ENCODE measurements around the gene ABCC1. TPM values are rescaled to one million over a fixed set of nuclear protein-coding genes. Genes with fewer than 3 reads are reported as not detected.

The ABCC1 gene
- total and polyA plus RNA-seq, 2 donors = 11.6 to 18.1 TPM

GRCh38 chr16:16015849-16016248 is 66.4 kb downstream of the ABCC1 start:
- H3K27ac ChIP-seq (ENCODE audit: low read depth in 1 of 2, low read length in 1 of 2) = no peak overlapping the region
- H3K9me3 ChIP-seq (ENCODE audit: control insufficient read depth in 2 of 2, insufficient read depth in 1 of 2, low read length in 1 of 2) = no peaks in the 10 kb centered on the region
- no peaks in the 10 kb centered on the region for H3K4me1 ChIP-seq (ENCODE audit: control insufficient read depth in 2 of 2, insufficient read depth in 2 of 2, low read length in 2 of 2)
- H3K4me3 ChIP-seq (ENCODE audit: low read length in 2 of 2) = no peak overlapping the region
- WGBS = 76% methylated on average over 8 of the region's 8 CpGs
- H3K36me3 ChIP-seq (ENCODE audit: control insufficient read depth in 2 of 2, insufficient read depth in 2 of 2, low read length in 1 of 2) = peaks cover 42 to 69% of the 10 kb centered on the region in 2 donors
- no peak for DNase-seq (ENCODE audit: low read depth in 6 of 9, low spot score in 9 of 9)
- H3K27me3 ChIP-seq (ENCODE audit: control insufficient read depth in 2 of 2, insufficient read depth in 1 of 2, low read length in 1 of 2) = no peaks in the 10 kb centered on the region

- WGBS = 97% methylated on average over 11 of the region's 11 CpGs
- H3K4me1 ChIP-seq (ENCODE audit: control insufficient read depth in 2 of 2, insufficient read depth in 2 of 2, low read length in 2 of 2) = no peaks in the 10 kb centered on the region
- H3K36me3 ChIP-seq (ENCODE audit: control insufficient read depth in 2 of 2, insufficient read depth in 2 of 2, low read length in 1 of 2) = peaks cover 45 to 66% of the 10 kb centered on the region in 2 donors
- no peaks in the 10 kb centered on the region for H3K27me3 ChIP-seq (ENCODE audit: control insufficient read depth in 2 of 2, insufficient read depth in 1 of 2, low read length in 1 of 2)
- no peak overlapping the region for H3K27ac ChIP-seq (ENCODE audit: low read depth in 1 of 2, low read length in 1 of 2)
- no peaks in the 10 kb centered on the region for H3K9me3 ChIP-seq (ENCODE audit: control insufficient read depth in 2 of 2, insufficient read depth in 1 of 2, low read length in 1 of 2)
- DNase-seq (ENCODE audit: low read depth in 6 of 9, low spot score in 9 of 9) = no peak
- no peak overlapping the region for H3K4me3 ChIP-seq (ENCODE audit: low read length in 2 of 2)
Observed at GRCh38 chr16:16016388-16016964, 67.1 kb downstream of the ABCC1 start.

- DNase-seq (ENCODE audit: low read depth in 6 of 9, low spot score in 9 of 9) = no peak
- peaks cover 47 to 66% of the 10 kb centered on the region in 2 donors for H3K36me3 ChIP-seq (ENCODE audit: control insufficient read depth in 2 of 2, insufficient read depth in 2 of 2, low read length in 1 of 2)
- 97% methylated on average over 3 of the region's 3 CpGs for WGBS
- H3K27me3 ChIP-seq (ENCODE audit: control insufficient read depth in 2 of 2, insufficient read depth in 1 of 2, low read length in 1 of 2) = no peaks in the 10 kb centered on the region
- H3K27ac ChIP-seq (ENCODE audit: low read depth in 1 of 2, low read length in 1 of 2) = no peak overlapping the region
- H3K9me3 ChIP-seq (ENCODE audit: control insufficient read depth in 2 of 2, insufficient read depth in 1 of 2, low read length in 1 of 2) = no peaks in the 10 kb centered on the region
- peaks cover 0 to 8% of the 10 kb centered on the region in 2 donors for H3K4me1 ChIP-seq (ENCODE audit: control insufficient read depth in 2 of 2, insufficient read depth in 2 of 2, low read length in 2 of 2)
- H3K4me3 ChIP-seq (ENCODE audit: low read length in 2 of 2) = no peak overlapping the region
Observed at GRCh38 chr16:16017812-16018211, 68.4 kb downstream of the ABCC1 start.

GRCh38 chr16:16018705-16019104 is 69.3 kb downstream of the ABCC1 start:
- WGBS = 100% methylated on average over 4 of the region's 4 CpGs
- H3K4me1 ChIP-seq (ENCODE audit: control insufficient read depth in 2 of 2, insufficient read depth in 2 of 2, low read length in 2 of 2) = peaks cover 0 to 8% of the 10 kb centered on the region in 2 donors
- peaks cover 47 to 62% of the 10 kb centered on the region in 2 donors for H3K36me3 ChIP-seq (ENCODE audit: control insufficient read depth in 2 of 2, insufficient read depth in 2 of 2, low read length in 1 of 2)
- no peak for DNase-seq (ENCODE audit: low read depth in 6 of 9, low spot score in 9 of 9)
- H3K9me3 ChIP-seq (ENCODE audit: control insufficient read depth in 2 of 2, insufficient read depth in 1 of 2, low read length in 1 of 2) = no peaks in the 10 kb centered on the region
- no peak overlapping the region for H3K4me3 ChIP-seq (ENCODE audit: low read length in 2 of 2)
- no peaks in the 10 kb centered on the region for H3K27me3 ChIP-seq (ENCODE audit: control insufficient read depth in 2 of 2, insufficient read depth in 1 of 2, low read length in 1 of 2)
- H3K27ac ChIP-seq (ENCODE audit: low read depth in 1 of 2, low read length in 1 of 2) = no peak overlapping the region

- peaks cover 0 to 8% of the 10 kb centered on the region in 2 donors for H3K4me1 ChIP-seq (ENCODE audit: control insufficient read depth in 2 of 2, insufficient read depth in 2 of 2, low read length in 2 of 2)
- no peaks in the 10 kb centered on the region for H3K27me3 ChIP-seq (ENCODE audit: control insufficient read depth in 2 of 2, insufficient read depth in 1 of 2, low read length in 1 of 2)
- no peak overlapping the region for H3K27ac ChIP-seq (ENCODE audit: low read depth in 1 of 2, low read length in 1 of 2)
- H3K36me3 ChIP-seq (ENCODE audit: control insufficient read depth in 2 of 2, insufficient read depth in 2 of 2, low read length in 1 of 2) = peaks cover 47 to 58% of the 10 kb centered on the region in 2 donors
- DNase-seq (ENCODE audit: low read depth in 6 of 9, low spot score in 9 of 9) = no peak
- 98% methylated on average over 4 of the region's 4 CpGs for WGBS
- H3K4me3 ChIP-seq (ENCODE audit: low read length in 2 of 2) = no peak overlapping the region
- H3K9me3 ChIP-seq (ENCODE audit: control insufficient read depth in 2 of 2, insufficient read depth in 1 of 2, low read length in 1 of 2) = no peaks in the 10 kb centered on the region
Observed at GRCh38 chr16:16019488-16019887, 70.1 kb downstream of the ABCC1 start.

- Histone ChIP-seq H3K9me3 (ENCODE audit: control insufficient read depth in 2 of 2, insufficient read depth in 1 of 2, low read length in 1 of 2) (no peaks in the 10 kb centered on the region), H3K27ac (ENCODE audit: low read depth in 1 of 2, low read length in 1 of 2) (no peak overlapping the region), H3K4me3 (ENCODE audit: low read length in 2 of 2) (no peak overlapping the region), H3K36me3 (ENCODE audit: control insufficient read depth in 2 of 2, insufficient read depth in 2 of 2, low read length in 1 of 2) (peaks cover 47 to 52% of the 10 kb centered on the region in 2 donors), H3K27me3 (ENCODE audit: control insufficient read depth in 2 of 2, insufficient read depth in 1 of 2, low read length in 1 of 2) (no peaks in the 10 kb centered on the region), H3K4me1 (ENCODE audit: control insufficient read depth in 2 of 2, insufficient read depth in 2 of 2, low read length in 2 of 2) (peaks cover 0 to 8% of the 10 kb centered on the region in 2 donors)
- WGBS = 96% methylated on average over 3 of the region's 3 CpGs
- no peak for DNase-seq (ENCODE audit: low read depth in 6 of 9, low spot score in 9 of 9)
Observed at GRCh38 chr16:16020291-16020690, 70.9 kb downstream of the ABCC1 start.

GRCh38 chr16:16021020-16021419 is 71.6 kb downstream of the ABCC1 start:
- no peak overlapping the region for H3K4me3 ChIP-seq (ENCODE audit: low read length in 2 of 2)
- 31% methylated on average over 3 of the region's 3 CpGs for WGBS
- peaks cover 44 to 50% of the 10 kb centered on the region in 2 donors for H3K36me3 ChIP-seq (ENCODE audit: control insufficient read depth in 2 of 2, insufficient read depth in 2 of 2, low read length in 1 of 2)
- H3K27me3 ChIP-seq (ENCODE audit: control insufficient read depth in 2 of 2, insufficient read depth in 1 of 2, low read length in 1 of 2) = no peaks in the 10 kb centered on the region
- DNase-seq (ENCODE audit: low read depth in 6 of 9, low spot score in 9 of 9) = no peak
- peaks cover 0 to 8% of the 10 kb centered on the region in 2 donors for H3K4me1 ChIP-seq (ENCODE audit: control insufficient read depth in 2 of 2, insufficient read depth in 2 of 2, low read length in 2 of 2)
- no peaks in the 10 kb centered on the region for H3K9me3 ChIP-seq (ENCODE audit: control insufficient read depth in 2 of 2, insufficient read depth in 1 of 2, low read length in 1 of 2)
- no peak overlapping the region for H3K27ac ChIP-seq (ENCODE audit: low read depth in 1 of 2, low read length in 1 of 2)

- H3K4me1 ChIP-seq (ENCODE audit: control insufficient read depth in 2 of 2, insufficient read depth in 2 of 2, low read length in 2 of 2) = peaks cover 0 to 8% of the 10 kb centered on the region in 2 donors
- peaks cover 39 to 46% of the 10 kb centered on the region in 2 donors for H3K36me3 ChIP-seq (ENCODE audit: control insufficient read depth in 2 of 2, insufficient read depth in 2 of 2, low read length in 1 of 2)
- no peaks in the 10 kb centered on the region for H3K27me3 ChIP-seq (ENCODE audit: control insufficient read depth in 2 of 2, insufficient read depth in 1 of 2, low read length in 1 of 2)
- peak overlapping the region in 1 of 2 donors; percentile 12 for H3K27ac ChIP-seq (ENCODE audit: low read depth in 1 of 2, low read length in 1 of 2)
- no peaks in the 10 kb centered on the region for H3K9me3 ChIP-seq (ENCODE audit: control insufficient read depth in 2 of 2, insufficient read depth in 1 of 2, low read length in 1 of 2)
- no peak overlapping the region for H3K4me3 ChIP-seq (ENCODE audit: low read length in 2 of 2)
- no peak for DNase-seq (ENCODE audit: low read depth in 6 of 9, low spot score in 9 of 9)
- 86% methylated on average over 9 of the region's 9 CpGs for WGBS
Observed at GRCh38 chr16:16021646-16021987, 72.2 kb downstream of the ABCC1 start.

GRCh38 chr16:16021988-16022682 is 72.7 kb downstream of the ABCC1 start:
- H3K4me1 ChIP-seq (ENCODE audit: control insufficient read depth in 2 of 2, insufficient read depth in 2 of 2, low read length in 2 of 2) = peaks cover 0 to 8% of the 10 kb centered on the region in 2 donors
- H3K4me3 ChIP-seq (ENCODE audit: low read length in 2 of 2) = no peak overlapping the region
- no peaks in the 10 kb centered on the region for H3K27me3 ChIP-seq (ENCODE audit: control insufficient read depth in 2 of 2, insufficient read depth in 1 of 2, low read length in 1 of 2)
- DNase-seq (ENCODE audit: low read depth in 6 of 9, low spot score in 9 of 9) = no peak
- H3K27ac ChIP-seq (ENCODE audit: low read depth in 1 of 2, low read length in 1 of 2) = peak overlapping the region; percentile 26 to 37
- WGBS = 84% methylated on average over 10 of the region's 10 CpGs
- peaks cover 38 to 42% of the 10 kb centered on the region in 2 donors for H3K36me3 ChIP-seq (ENCODE audit: control insufficient read depth in 2 of 2, insufficient read depth in 2 of 2, low read length in 1 of 2)
- H3K9me3 ChIP-seq (ENCODE audit: control insufficient read depth in 2 of 2, insufficient read depth in 1 of 2, low read length in 1 of 2) = no peaks in the 10 kb centered on the region
